VCaP (cell line): Measurements from ENCODE around the gene SUCLG2.

Source experiments
- H3K27ac ChIP-seq: fragments of 450-650 bp; 2 replicates; pipeline ENCODE4 v1.5.1; 2017
- TF ChIP-seq, protein P1 (sequence below): fragments of 450-650 bp; conservative IDR thresholded peaks from 2 replicates; pipeline ENCODE4 v1.5.1; 2017; ENCODE audit warnings: mild to moderate bottlenecking, moderate library complexity

The SUCLG2 gene

DNA sequence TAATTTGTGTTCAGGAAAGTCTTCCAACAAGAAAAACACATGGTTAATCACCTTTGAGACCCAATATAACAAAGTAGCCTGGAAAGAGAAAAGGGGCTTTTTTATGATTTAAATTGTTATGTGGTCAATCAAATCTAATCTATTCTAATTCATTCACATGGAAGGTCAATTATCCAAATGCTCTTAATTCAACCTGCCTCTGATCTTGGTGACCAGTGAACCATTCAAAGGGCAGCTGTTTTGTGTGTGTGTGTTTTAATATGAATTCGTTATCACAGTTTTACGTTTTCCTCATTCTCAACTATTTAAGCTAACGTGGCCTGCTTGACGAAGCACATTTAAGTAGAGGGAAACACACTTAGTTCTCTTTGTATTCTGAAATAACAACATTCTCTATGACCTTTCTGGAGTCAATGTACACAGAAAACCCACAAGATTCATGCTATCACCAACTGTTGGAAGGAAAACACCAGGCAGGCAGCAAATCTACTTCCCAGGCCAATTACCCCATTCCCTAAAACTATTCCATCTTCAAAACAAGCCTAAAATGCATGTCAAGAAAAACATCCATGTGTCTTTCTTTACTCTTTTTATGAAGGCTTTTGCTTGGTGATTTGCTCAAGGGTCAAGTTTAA, 195.4 kb downstream of the SUCLG2 start:
- no peak overlapping the region for H3K27ac ChIP-seq
- TF ChIP-seq, protein P1, sequence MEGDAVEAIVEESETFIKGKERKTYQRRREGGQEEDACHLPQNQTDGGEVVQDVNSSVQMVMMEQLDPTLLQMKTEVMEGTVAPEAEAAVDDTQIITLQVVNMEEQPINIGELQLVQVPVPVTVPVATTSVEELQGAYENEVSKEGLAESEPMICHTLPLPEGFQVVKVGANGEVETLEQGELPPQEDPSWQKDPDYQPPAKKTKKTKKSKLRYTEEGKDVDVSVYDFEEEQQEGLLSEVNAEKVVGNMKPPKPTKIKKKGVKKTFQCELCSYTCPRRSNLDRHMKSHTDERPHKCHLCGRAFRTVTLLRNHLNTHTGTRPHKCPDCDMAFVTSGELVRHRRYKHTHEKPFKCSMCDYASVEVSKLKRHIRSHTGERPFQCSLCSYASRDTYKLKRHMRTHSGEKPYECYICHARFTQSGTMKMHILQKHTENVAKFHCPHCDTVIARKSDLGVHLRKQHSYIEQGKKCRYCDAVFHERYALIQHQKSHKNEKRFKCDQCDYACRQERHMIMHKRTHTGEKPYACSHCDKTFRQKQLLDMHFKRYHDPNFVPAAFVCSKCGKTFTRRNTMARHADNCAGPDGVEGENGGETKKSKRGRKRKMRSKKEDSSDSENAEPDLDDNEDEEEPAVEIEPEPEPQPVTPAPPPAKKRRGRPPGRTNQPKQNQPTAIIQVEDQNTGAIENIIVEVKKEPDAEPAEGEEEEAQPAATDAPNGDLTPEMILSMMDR = no peak

DNA sequence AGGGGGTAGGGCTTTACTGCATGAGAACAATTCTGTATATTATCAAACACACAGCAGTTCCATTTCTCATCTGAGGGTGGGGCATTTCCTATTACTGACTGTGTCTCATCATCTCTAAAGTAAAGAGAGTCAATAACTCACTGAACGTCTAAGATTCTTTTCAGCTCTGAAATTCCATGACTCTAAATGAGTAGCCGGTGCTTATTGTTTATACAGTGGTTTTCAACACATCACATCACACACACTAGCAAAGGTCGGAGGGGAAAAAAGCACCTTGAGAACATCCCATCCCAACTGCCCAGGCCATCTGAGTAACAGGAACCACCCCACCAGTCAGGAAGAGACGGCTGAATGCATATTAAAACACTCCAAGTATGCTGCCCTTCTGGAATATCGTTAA, 196.0 kb downstream of the SUCLG2 start:
- no peak overlapping the region for H3K27ac ChIP-seq
- TF ChIP-seq, protein P1 = no peak

DNA sequence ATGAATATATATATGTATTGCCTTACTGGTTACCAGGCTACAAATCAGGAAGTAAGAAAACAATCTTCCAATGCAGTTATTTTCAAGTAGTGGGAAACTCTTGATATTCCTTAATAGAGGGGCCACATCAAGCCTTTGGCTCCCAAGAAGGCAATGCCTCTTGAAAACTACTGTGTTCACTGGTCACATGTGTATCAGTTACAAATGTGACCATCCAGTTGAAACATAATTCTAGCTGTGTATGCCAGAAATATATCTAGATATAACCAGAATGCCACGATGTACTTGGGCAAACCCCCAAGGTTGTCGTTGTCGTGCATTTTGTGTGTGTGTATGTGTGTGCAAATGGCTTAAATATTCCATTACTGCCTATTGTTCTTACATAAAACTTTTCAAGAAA, 200.8 kb downstream of the SUCLG2 start:
- no peak overlapping the region for H3K27ac ChIP-seq
- TF ChIP-seq, protein P1 = no peak

DNA sequence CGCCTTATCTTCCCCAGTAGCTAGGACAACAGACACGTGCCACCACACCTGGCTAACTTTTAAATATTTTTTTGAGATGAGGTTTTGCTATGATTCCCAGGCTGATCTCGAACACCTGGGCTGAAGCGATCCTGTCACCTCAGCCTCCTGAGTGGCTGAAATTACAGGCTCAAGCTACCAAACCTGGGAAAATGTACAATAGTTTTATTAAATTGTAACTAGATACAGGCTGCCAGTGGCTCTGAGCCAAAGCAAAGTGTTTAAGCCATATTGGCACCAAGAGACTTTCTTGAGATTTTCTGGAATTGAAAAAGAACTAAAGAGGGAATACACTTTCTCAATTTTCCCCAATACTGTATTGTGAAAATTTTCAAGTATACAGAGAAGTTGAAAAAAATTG, 204.3 kb downstream of the SUCLG2 start:
- H3K27ac ChIP-seq = no peak overlapping the region
- TF ChIP-seq, protein P1 = no peak

DNA sequence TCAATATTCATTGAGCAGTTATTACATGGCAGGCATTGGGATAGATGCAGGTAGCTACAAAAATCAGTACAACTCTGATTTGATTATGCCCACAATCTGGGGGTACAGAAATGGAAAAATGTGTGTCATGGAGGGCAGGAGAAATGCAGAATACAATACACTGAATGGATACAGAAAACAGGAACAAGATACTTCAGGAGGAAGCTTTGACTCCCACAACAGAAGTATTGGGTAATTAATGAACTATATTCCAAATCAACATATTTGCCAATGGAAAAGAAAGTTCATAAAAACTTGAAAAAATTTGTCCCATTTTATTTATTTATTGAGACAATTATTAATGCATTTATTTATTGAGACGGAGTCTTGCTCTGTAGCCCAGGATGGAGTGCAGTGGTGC, 207.0 kb downstream of the SUCLG2 start:
- TF ChIP-seq, protein P1 = no peak

DNA sequence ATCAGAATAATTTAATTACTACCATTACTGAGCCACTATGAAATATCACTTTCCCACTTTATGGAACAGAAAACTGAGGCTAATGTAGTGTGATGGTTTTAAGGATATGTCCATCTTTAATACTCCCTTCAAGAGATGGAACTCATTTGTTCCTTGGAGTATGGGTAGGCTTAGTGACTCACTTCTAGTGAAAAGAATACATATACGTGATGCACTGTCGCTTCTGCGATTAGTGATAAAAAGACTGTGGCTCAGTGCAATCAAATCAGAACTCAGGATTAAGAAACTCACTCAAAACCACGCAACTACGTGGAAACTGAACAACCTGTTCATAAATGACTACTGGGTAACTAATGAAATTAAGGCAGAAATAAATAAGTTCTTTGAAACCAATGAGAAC, 216.6 kb downstream of the SUCLG2 start:
- H3K27ac ChIP-seq = no peak overlapping the region
- TF ChIP-seq, protein P1 = no peak

More for the DNA sequence above, 207.0 kb downstream of the SUCLG2 start:
- H3K27ac ChIP-seq = no peak overlapping the region

DNA sequence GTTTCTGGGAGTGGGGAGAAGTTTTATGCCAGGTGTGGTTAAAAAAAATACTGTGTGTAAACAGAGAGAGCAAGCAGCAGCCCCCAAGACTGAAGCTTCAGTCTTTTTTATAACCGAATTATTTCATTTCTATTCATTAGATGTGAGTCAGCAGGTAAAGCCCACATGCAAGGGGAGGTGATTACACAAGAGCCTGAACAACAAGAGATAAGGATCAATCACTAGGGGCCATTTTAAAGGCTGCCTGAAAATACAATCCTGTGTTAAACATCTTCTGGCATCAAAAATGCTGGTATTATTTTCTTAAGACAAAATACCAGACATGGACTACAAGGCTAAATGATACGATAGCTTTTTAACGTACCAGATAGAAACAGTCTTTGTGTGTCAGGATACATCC, 217.3 kb downstream of the SUCLG2 start:
- TF ChIP-seq, protein P1 = no peak

More for the DNA sequence above, 217.3 kb downstream of the SUCLG2 start:
- no peak overlapping the region for H3K27ac ChIP-seq
